HG02678 (cell line): ENCODE data around the gene PGAM1.
"Not testable (repeated sequence)": the region's sequence is repeated elsewhere in the genome, so short reads cannot be mapped to it uniquely, and the experiment has no call there.

Experiments used
- ATAC-seq: cut with Tn5 transposase; IDR thresholded peaks from one replicate; pipeline ENCODE4 v1.9.1; 2021; ENCODE audit warnings: mild to moderate bottlenecking, moderate library complexity; ENCODE audit not compliant: unreplicated experiment

PGAM1 gene

GRCh38 chr10:97454330-97455036 is 28.5 kb downstream of the PGAM1 start:
- no peak for ATAC-seq

- no peak for ATAC-seq
These were observed 30.2 kb downstream of the PGAM1 start for GRCh38 chr10:97456034-97456685.

GRCh38 chr10:97456686-97457065 is 30.7 kb downstream of the PGAM1 start:
- no peak for ATAC-seq

GRCh38 chr10:97459111-97459510 is 33.1 kb downstream of the PGAM1 start:
- ATAC-seq, result no peak

GRCh38 chr10:97459933-97460332 is 33.9 kb downstream of the PGAM1 start:
- no peak for ATAC-seq

- ATAC-seq, result no peak
These were observed 36.3 kb downstream of the PGAM1 start for GRCh38 chr10:97462309-97462708.

- ATAC-seq, result no peak
These were observed 37.6 kb downstream of the PGAM1 start for GRCh38 chr10:97463363-97464132.

GRCh38 chr10:97464226-97464625 is 38.2 kb downstream of the PGAM1 start:
- no peak for ATAC-seq

GRCh38 chr10:97465982-97466381 is 40.0 kb downstream of the PGAM1 start:
- ATAC-seq, result no peak

GRCh38 chr10:97466755-97467154 is 40.8 kb downstream of the PGAM1 start:
- no peak for ATAC-seq

- ATAC-seq, result no peak
These were observed 42.2 kb downstream of the PGAM1 start for GRCh38 chr10:97468162-97468561.

GRCh38 chr10:97468781-97469180 is 42.8 kb downstream of the PGAM1 start:
- not testable (repeated sequence) for ATAC-seq

- no peak for ATAC-seq
These were observed 48.9 kb downstream of the PGAM1 start for GRCh38 chr10:97474918-97475317.

- no peak for ATAC-seq
These were observed 50.1 kb downstream of the PGAM1 start for GRCh38 chr10:97475936-97476594.

GRCh38 chr10:97479410-97479809 is 53.4 kb downstream of the PGAM1 start:
- ATAC-seq, result not testable (repeated sequence)

GRCh38 chr10:97479939-97480338 is 53.9 kb downstream of the PGAM1 start:
- ATAC-seq, result no peak

- ATAC-seq, result no peak
These were observed 55.1 kb downstream of the PGAM1 start for GRCh38 chr10:97481071-97481470.

GRCh38 chr10:97482381-97482780 is 56.4 kb downstream of the PGAM1 start:
- no peak for ATAC-seq
